HG03196 (cell line): ENCODE measurements around the gene LMOD3.

Experiments used
- ATAC-seq: cut with Tn5 transposase; IDR thresholded peaks from one replicate; pipeline ENCODE4 v1.9.1; 2021; ENCODE audit not compliant: unreplicated experiment

LMOD3 gene

DNA sequence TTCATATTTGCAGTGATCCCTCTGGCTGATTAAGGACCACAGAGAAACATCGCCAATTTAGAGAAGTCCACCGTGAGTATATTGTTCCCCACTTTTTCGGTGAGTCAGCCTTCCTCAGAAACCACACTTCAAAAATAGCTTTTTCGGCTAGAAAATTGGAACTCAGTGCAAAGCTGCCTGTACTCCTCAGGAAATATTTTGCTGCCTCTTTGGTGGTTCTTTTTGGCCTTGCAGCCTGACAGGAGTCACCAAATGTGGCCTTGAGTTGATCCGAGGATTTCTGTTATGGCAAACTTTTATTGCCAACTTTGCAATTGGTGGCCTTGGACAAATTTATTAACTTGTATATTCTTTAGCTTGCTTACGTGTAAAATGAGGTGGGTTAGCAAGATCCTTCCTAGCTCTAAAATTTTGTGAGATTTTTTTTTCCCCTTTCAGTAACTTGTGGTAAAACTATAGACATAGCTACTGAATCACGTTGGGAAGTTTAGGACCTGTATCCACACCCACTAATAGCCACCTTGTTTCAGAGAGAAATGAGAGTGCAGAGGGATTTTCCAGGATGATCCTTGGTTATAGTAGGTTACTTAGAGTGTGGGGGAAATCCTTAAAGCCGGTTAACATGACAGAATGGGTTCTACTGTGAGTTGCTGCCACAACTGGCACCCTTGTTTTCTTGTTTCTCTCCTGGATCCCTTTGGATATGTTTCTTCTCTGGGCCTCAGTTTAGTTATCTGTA is 27.8 kb downstream of the LMOD3 start:
- no peak for ATAC-seq

DNA sequence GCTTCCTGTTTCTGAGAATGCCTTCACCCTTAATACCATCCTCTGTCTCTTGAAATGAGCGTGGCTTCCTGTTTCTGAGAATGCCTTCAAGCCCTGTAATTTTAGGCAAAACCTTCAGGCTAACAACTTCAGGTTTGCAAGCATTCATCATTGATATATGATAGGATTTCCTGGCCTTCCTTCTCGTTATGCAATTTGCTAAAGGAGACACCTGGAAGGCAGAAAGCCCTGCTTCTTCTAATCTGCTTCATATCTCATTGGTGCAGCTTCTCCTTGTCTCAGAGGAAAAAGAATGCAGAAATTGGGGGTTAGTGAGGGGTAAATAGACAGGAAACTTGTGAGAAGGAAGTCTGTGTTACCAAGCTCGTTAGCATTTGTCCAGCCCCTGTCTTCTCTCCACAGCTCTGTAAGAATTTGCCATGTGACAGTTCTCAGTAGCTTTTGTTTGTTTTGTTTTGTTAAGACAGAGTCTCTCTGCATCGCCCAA is 30.3 kb downstream of the LMOD3 start:
- peak; percentile 65 for ATAC-seq

DNA sequence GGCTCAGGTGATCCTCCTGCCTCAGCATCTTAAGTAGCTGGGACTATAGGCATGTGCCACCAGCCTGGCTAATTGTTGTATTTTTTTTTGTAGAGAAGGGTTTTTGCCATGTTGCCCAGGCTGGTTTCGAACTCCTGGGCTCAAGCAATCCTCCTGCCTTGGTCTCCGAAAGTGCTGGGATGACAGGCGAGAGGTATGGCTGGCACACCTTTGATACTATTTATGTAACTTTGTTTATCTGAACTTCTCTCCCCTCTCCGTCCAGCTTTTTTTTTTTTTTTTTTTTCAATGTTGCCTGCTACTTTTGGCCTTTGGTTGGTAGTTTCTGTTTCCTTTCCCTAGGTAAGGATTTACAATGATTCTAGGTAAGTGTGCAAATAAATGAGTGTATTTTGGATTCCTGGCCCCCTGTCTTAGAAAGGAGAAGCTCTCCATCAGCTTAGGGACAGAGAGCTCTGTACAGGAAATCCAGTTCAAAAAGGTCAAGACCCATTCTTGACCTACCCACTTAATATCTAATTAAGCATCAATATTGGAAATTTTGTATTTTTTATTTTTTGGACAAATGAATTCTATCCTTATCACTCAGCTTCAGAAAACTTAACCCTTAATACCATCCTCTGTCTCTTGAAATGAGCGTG is 30.9 kb downstream of the LMOD3 start:
- no peak for ATAC-seq

DNA sequence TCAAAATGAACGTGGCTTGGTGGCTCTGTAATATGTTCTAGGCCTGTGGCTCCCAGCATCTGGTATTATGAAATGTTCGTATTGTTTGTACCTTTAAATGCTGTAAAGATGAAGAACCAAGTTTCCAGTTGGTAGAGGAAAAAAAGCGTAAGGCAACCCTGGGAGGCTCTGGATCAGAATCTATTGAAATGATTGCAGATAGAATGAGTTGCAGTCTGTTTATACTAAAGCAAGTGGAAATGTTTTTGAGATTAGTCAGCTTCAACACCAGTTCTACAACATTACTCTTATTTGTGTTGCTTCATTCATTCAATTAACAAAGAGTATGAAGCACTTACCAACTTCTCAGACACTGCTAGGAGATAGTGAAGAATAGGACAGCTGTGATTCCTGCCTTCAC is 32.4 kb downstream of the LMOD3 start:
- no peak for ATAC-seq

DNA sequence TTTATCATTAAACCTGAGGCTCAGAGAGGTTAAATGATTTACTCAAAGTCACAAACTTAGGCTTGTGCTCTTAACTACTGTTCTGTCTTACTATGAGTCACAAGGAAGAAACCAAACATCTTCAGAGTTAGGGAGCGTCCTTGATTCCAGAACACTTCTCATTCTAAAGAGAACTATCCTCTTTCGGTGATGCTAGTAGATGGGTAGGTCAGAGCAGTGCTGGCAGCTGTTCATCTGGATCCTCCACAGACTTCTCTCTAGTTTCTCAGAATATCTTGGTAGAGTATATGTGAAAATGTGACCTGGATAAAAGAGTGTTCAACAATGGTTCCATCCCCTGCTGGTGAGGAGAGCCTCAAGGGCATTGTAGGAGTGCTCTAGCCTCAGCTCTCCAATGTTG is 34.3 kb downstream of the LMOD3 start:
- peak; percentile 22 for ATAC-seq

DNA sequence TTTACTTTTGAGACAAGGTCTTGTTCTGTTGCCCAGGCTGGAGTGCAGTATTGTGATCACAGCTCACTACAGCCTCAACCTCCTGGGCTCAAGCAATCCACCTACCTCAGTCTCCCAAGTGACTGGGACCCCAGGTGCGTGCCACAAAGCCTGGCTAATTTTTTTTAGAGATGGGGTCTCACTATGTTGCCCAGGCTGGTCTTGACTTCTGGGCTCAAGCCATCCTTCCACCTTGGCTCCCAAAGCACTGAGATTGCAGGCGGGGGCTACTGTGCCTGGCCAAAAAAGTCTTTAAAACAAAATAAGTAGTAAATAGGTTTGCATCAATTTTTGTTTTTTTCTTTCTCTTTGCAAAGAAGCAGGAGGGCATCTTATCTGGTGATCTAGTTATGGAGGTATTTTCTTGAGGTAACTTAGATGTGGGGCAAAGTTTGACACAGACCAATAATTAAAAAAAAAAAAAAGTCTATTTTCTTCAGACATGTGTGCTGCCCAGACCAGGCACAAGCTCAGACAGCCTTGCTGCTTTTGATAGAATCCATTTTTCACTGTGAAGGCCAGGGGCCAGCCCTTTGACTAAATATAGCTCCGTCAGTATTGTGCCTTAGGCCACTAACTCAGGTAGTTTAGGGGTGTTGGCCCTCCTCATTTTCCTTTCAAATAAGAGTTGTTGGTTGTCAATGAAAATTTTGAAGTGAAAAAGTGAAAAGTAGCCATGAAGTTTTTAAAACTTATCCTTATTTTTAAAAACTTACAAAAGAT is 35.2 kb downstream of the LMOD3 start:
- ATAC-seq, result no peak

DNA sequence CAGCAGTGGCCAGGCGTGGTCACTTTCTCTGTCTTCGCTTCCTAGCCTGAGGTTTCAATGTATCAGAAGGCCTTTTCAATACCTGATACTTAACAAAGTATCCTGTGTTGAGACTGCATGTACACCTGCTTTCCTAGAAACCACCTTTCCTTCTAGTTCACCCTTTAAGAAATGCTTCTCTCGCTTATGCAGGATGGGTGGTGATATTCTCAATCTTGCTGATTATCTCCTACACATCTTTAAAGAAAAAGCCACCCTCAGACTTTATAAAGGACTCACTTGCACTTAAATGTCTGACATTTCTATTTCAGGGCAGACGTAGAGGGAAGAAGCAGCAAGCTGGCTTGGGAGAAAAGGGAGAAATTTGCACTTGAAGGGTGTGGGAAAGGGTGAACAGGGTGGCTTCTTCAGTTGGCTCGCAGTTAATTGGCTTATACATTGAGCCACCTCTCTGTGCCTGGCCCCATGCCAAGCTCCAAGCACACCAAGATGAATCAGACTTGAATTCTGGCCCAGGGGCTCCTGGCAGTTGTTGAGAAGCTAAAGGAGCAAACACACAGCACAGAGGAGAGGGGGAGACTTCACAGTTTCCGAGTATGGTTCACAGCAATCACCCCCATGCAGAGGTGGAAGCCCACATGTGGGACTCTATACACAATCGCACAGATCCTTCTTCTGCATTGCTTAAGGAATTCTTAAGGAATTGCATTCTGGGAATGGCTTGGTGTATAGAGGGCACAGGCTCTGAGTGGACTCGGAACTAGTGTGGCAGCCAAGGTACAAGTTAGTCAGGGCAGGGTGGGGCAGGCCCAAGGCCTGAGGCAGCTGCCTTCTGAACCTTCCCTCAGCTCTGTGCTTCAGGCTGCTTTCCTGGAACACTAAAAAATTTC is 36.3 kb downstream of the LMOD3 start:
- no peak for ATAC-seq

DNA sequence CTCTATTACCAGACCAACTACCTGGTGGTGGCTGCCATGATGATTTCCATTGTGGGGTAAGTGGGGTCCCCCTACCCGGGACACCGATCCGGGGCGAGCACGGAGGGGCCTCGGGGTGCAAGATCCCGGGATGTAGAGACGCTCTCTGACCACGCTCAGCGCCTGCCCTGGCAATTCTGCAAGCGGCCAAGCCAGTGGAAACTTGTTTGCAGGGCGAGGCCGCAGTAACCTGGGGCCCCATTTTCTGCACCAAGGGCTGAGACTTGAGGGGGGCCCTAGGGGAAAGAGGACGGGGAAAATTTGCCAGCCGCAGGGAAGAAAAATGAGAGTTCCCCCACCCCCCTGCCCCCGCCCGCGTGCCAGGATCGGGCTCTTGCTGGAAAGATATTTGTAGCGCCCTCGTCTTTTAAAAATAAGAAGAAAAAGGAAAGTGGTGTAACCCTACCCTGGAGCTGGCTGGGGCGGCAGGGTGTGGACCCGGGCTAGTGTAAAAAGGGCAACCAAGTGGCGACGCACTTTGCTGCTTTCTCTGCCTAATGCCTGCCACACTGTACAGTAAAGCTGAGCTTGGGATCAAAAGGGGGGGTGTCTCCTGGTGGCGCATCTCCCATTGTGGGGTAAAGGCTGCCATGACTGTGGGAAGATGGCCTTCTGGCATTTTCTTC is 37.1 kb downstream of the LMOD3 start:
- no peak for ATAC-seq

DNA sequence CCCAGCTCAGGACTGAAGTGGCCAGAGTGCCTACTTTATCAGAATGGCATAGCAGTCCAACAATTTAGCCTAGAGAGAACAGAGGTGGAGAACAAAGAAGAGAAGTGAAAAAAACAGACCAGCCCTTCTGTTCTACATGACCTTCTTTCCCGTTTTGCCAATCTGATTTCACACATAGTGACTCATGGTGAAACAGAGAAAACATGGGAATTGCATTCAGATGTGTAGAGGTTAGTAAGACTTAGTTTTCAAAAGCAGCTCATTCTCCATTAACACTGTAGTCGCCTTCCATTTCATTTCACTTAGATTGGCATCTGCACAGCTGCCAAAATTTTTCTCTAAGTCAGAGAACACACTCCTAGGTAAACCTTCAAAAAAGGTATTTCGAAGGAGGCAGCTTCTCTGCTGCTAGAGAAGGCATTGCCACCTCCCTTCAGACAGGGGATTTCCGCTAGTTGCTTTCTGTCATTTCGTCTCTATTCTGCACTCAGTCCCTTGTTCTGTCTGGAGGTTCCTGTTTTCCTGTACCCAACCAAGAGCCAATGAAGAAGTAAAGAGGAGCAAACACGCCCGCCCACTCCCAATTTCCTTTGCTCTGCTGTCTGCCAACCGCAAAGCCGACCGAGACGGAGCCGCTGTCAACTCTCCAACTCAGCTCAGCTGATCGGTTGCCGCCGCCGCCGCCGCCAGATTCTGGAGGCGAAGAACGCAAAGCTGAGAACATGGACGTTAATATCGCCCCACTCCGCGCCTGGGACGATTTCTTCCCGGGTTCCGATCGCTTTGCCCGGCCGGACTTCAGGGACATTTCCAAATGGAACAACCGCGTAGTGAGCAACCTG is 37.8 kb downstream of the LMOD3 start, which contains the start of gene ARL6IP5:
TSS of gene ARL6IP5 (plus strand) at position 612 of the 842 bp plus-strand sequence. CDS start at position 723, 111 bp downstream.
- ATAC-seq, result peak; percentile 54

DNA sequence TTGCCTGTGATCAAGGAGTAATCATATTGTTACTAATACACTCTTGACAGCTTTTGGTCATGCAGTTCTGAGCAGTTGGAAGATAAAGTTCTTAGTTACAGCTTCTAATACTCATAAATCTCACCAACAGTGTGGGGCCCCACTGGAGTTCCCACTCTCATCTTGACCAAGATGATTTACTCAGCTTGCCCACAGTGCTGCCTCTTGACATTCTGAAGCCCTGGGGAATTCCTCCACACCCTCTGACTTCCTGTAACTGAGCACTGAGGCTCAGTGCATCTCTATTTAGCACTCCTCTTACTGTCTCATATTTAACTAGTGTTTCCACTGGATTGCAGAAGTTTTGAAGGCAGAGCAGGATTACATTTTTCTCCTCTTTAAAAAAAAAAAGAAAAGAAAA is 39.6 kb downstream of the LMOD3 start:
- peak; percentile 63 for ATAC-seq

DNA sequence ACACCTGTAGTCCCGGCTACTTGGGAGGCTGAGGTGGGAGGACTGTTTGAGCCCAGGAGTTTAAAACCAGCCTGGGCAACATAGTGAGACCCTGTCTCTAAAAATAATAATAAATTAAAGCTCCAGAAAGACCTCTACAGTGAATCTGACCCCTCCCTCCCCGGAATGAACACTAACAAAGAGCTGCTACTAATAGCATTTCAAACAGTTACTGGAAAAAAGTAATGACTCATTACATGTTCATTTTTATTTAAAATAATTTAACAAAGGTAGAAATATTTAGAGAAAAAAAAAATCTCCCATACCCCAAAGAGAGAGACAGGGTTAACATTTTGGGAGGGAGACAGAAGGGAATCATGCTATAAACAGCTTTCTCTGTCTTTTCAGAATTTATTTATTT is 40.0 kb downstream of the LMOD3 start:
- ATAC-seq, result no peak

DNA sequence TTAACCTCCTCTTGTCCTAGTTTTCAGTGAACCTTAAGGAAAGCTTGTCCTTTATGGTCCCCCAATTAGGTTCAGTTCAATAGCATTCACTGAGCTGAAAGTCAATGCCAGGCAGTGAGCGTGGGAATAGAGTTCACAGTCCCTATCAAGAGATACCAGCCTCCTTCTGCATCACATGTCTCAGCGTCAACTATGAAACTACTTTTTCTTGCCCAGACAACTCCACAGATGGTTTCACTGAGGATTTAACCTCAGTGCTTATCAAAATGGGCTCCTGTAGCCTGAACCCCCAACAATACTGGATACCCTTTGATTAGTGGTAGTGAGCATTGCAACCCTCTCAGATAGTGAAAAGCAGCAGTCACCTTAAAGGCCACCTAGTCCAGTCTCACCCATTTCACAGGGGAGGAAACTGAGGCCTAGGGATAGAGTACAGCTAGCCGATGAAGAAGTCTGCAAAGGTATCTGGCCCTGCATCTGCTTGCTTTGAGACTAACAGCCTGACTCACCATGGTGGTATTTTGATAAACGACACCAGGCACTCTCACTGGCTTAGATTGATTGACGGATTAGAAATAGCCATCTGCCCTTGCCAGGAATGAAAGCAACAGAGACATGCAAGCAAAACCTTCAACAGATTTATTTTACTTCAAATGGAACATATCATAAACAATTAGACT is 40.7 kb downstream of the LMOD3 start:
- no peak for ATAC-seq

DNA sequence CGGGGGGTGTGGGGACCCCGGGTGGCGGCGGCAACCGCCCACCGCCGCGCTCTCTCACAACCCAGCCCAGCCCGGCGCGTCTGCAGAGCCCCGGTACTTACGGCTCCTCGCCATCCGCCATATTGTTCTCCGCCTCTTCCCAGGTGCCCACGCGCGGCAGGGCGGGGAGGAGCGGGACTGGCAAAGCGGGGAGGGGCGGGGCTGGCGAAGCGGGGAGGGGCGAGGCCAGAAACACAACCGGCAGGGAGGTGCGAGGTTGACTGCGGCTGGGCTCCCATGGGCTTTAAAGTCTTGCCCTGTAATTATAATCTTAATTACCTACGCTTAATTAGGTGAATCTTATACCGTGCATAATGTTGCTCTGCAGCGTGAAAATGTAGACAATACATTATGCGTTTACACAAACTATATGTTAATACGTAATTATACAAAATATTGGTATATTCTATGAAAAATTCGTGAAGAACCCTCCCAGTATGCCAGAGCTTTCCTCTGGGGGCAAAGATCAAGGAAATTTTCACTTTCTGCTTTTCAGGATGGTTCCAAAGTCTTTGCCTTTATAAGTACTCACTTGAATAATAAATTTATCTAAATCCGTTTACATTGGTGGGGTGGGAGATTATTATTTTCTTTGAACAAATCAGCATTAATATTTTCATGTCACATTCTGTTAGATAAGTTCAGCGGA is 42.0 kb downstream of the LMOD3 start, which contains the start of gene UBA3:
TSS of gene UBA3 (minus strand) at position 133 of the 688 bp plus-strand sequence. CDS start at position 121, 12 bp downstream.
- peak; percentile 41 for ATAC-seq

DNA sequence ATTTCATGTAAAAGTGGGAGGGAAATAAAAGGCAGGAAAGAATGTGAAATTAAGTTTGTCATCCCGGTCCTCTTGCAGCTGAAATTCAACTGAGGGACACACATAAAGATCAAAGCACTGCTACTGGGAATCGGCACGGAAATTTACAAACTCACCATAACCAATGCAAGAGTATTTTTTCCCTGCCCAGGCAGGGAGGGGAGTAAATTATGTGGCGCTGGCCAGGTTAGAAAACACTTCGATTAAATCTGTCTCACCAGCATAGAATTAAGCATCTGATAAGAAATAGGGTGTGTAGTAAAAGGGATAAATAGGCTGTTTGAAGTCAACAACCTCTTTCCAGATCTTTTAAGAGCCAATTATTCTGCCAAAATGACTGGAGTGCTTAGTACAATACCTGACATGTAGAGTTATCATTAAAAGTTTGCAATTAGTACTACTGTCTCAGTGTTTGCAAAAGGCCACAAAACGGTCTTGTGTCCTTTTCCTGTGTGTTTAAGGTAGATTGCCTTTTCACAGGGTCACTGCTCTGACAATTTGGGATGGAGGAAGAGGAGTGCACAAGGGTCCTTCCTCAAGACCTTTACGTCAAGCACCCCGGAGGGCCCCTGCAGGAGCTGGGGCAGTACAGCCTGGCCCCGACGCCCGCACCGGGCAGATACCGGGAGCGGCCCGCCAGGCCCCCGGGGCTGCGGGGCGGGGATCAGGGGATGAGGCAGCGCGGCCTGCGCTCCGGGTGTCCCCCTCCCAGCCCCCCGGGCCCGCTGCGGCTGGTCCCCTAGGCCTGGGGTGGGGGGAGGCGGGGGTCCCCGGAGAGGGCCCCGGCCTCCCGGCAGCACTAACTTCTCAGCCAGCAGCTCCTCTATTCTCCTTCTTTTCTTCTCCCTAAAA is 42.9 kb downstream of the LMOD3 start:
- ATAC-seq, result no peak

DNA sequence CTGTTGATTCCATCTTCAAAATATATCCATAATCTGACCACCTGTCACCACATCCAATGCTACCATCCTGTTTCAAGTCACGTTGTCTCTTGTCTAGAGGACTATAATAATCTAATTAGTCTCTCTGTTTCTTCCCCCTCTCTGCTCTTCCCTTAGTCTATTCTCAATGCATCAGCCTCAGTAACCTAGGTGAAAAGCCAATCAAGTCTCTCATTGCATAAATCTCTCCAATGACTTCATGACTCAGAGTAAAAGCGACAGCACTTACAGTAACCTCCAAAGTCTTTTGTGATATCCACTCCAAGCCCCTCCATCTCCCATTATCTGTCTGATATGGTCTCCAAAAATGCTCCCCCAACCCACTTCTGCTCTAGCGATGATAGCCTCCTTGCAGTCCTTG is 49.5 kb downstream of the LMOD3 start:
- ATAC-seq, result no peak

DNA sequence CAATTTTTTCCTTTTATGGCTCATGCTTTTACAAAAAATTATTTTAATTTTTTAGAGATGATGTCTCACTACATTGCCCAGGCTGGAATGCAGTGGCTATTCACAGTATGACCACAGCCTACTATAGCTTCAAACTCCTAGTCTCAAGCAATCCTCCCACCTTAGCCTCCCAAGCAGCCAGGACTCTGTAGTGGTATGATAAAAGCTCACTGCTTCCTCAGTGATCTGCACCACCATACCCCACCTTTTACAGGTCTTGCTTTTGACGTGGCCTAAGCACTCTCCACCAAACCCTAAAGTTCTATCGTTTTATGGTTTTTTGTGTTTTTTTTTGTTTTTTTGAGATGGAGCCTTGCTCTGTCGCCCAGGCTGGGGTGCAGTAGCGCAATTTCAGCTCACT is 56.3 kb downstream of the LMOD3 start:
- no peak for ATAC-seq
